GM12801 (cell line): ENCODE results near the gene TNKS2.

Source experiments
- CTCF ChIP-seq: IDR thresholded peaks from one replicate; pipeline ENCODE4 v1.5.1; 2011; ENCODE audit warnings: control low read depth; ENCODE audit not compliant: insufficient read length; ENCODE audit errors: extremely low read depth

The TNKS2 gene

GRCh38 chr10:91805110-91805838 lies 7.0 kb downstream of the TNKS2 start:
- no peak for TF ChIP-seq CTCF

GRCh38 chr10:91813251-91813650 lies 15.0 kb downstream of the TNKS2 start:
- TF ChIP-seq CTCF, result no peak

- no peak for TF ChIP-seq CTCF
These were observed 18.8 kb downstream of the TNKS2 start for GRCh38 chr10:91816981-91817380.

GRCh38 chr10:91820144-91820543 lies 21.9 kb downstream of the TNKS2 start:
- TF ChIP-seq CTCF, result no peak

- no peak for TF ChIP-seq CTCF
These were observed 25.9 kb downstream of the TNKS2 start for GRCh38 chr10:91824076-91824475.

GRCh38 chr10:91829268-91829667 lies 31.0 kb downstream of the TNKS2 start:
- TF ChIP-seq CTCF, result no peak

GRCh38 chr10:91838199-91838598 lies 40.0 kb downstream of the TNKS2 start:
- no peak for TF ChIP-seq CTCF

GRCh38 chr10:91843083-91843482 lies 44.9 kb downstream of the TNKS2 start:
- TF ChIP-seq CTCF, result no peak
